G401.6 (cell line): ENCODE results near the gene MBNL2.
"Not testable (repeated sequence)": the region's sequence is repeated elsewhere in the genome, so short reads cannot be mapped to it uniquely, and the experiment has no call there.

Experiments
- FAIRE-seq: peaks from 2 replicates; lab custom pipeline; 2012; peaks lifted over from hg19 to GRCh38; lab: Jason Lieb, UNC

The MBNL2 gene

GRCh38 chr13:97221989-97222700 is at the start of gene MBNL2:
TSS of gene MBNL2 (plus strand) at chr13:97222333. CDS start at chr13:97276236, 53,903 bp downstream.
- peak; percentile 96 for FAIRE-seq

GRCh38 chr13:97174638-97175037 is 47.5 kb upstream of the MBNL2 start:
- FAIRE-seq, result no peak

- no peak for FAIRE-seq
Measured at GRCh38 chr13:97175041-97175440, 47.1 kb upstream of the MBNL2 start.

GRCh38 chr13:97179501-97179900 is 42.6 kb upstream of the MBNL2 start:
- no peak for FAIRE-seq

- no peak for FAIRE-seq
Measured at GRCh38 chr13:97182111-97182890, 39.8 kb upstream of the MBNL2 start.

GRCh38 chr13:97185291-97185690 is 36.8 kb upstream of the MBNL2 start:
- no peak for FAIRE-seq

- FAIRE-seq, result no peak
Measured at GRCh38 chr13:97185751-97186150, 36.4 kb upstream of the MBNL2 start.

GRCh38 chr13:97188207-97188606 is 33.9 kb upstream of the MBNL2 start:
- no peak for FAIRE-seq

GRCh38 chr13:97189928-97190327 is 32.2 kb upstream of the MBNL2 start:
- FAIRE-seq, result no peak

- FAIRE-seq, result no peak
Measured at GRCh38 chr13:97191142-97191541, 31.0 kb upstream of the MBNL2 start.

- no peak for FAIRE-seq
Measured at GRCh38 chr13:97191615-97192014, 30.5 kb upstream of the MBNL2 start.

- no peak for FAIRE-seq
Measured at GRCh38 chr13:97192166-97192565, 30.0 kb upstream of the MBNL2 start.

- no peak for FAIRE-seq
Measured at GRCh38 chr13:97193577-97193976, 28.6 kb upstream of the MBNL2 start.

- no peak for FAIRE-seq
Measured at GRCh38 chr13:97194479-97194878, 27.7 kb upstream of the MBNL2 start.

- no peak for FAIRE-seq
Measured at GRCh38 chr13:97196340-97196739, 25.8 kb upstream of the MBNL2 start.

GRCh38 chr13:97198753-97199152 is 23.4 kb upstream of the MBNL2 start:
- no peak for FAIRE-seq

- FAIRE-seq, result no peak
Measured at GRCh38 chr13:97199451-97199850, 22.7 kb upstream of the MBNL2 start.

- no peak for FAIRE-seq
Measured at GRCh38 chr13:97200081-97200942, 21.8 kb upstream of the MBNL2 start.

GRCh38 chr13:97202761-97203160 is 19.4 kb upstream of the MBNL2 start:
- no peak for FAIRE-seq

GRCh38 chr13:97205465-97205864 is 16.7 kb upstream of the MBNL2 start:
- FAIRE-seq, result no peak

GRCh38 chr13:97205982-97206381 is 16.2 kb upstream of the MBNL2 start:
- FAIRE-seq, result no peak

- not testable (repeated sequence) for FAIRE-seq
Measured at GRCh38 chr13:97207252-97207651, 14.9 kb upstream of the MBNL2 start.

- no peak for FAIRE-seq
Measured at GRCh38 chr13:97211300-97211699, 10.8 kb upstream of the MBNL2 start.
